ENCODE data around the gene ARF6. TPM values are rescaled to one million over a fixed set of nuclear protein-coding genes. Genes with fewer than 3 reads are reported as not detected.
"Not testable (repeated sequence)": the region's sequence is repeated elsewhere in the genome, so short reads cannot be mapped to it uniquely, and the experiment has no call there.

The ARF6 gene
- total RNA-seq, 1 donor from 2014 or later, result 75.5 TPM

DNA sequence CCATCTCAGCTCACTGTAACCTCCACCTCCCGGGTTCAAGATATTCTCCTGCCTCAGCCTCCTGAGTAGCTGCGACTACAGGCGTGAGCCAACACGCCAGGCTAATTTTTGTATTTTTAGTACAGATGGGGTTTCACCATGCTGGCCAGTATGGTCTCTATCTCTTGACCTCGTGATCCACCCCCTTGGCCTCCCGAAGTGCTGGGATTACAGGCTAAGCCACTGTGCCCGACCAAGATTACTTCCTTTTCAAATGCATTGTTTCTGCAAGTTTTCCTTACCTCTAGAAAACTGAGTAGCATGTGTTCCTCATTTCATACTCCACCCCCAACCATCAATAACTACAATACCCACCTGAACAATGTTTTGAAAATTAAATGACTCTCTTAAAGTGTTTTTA lies 13.1 kb downstream of the ARF6 start:
- DNase-seq (ENCODE audit: low spot score), result no peak

DNA sequence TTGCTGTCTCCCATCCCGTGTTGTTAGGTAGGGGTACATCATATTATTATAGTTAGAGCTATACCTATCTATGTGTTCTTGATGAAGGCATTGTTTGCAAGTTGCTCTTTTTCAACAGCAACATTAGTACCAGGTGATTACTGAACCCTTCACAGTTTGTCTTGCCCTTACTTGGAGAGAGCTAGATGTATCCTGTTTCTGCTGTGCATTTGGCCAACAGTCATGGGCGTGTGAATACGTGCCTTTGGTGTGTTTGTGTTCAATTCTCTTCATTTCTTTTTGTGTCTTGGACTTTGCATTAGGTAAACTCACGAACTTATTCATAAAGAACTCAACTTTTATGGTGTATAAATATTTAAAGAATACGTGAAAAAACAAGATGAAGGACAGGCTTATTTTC lies 14.3 kb downstream of the ARF6 start:
- no peak for DNase-seq (ENCODE audit: low spot score)

- no peak for DNase-seq (ENCODE audit: low spot score)
These were observed 15.5 kb downstream of the ARF6 start for GRCh38 chr14:49908433-49908782.

GRCh38 chr14:49909016-49909415 lies 16.1 kb downstream of the ARF6 start:
- DNase-seq (ENCODE audit: low spot score), result no peak

- no peak for DNase-seq (ENCODE audit: low spot score)
These were observed 22.2 kb downstream of the ARF6 start for GRCh38 chr14:49915085-49915484.

DNA sequence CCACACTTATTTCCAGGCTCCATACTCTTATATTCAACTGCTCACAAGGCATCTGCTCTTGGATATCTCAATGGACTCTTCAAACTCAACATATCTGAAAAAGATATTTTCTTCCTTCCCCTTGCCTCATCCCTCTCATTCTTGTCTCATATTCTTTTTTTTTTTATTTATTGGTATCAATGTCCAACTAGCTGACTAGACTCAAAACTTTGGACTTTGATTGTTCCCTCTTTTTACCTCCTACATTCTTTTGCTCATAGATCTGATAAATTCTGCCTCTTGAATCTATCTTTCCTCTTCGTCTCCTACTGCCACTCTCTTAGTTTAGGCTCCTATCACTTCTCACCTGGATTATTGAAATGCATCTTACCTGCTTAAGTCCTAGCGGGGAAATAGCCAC lies 25.8 kb downstream of the ARF6 start:
- no peak for DNase-seq (ENCODE audit: low spot score)

DNA sequence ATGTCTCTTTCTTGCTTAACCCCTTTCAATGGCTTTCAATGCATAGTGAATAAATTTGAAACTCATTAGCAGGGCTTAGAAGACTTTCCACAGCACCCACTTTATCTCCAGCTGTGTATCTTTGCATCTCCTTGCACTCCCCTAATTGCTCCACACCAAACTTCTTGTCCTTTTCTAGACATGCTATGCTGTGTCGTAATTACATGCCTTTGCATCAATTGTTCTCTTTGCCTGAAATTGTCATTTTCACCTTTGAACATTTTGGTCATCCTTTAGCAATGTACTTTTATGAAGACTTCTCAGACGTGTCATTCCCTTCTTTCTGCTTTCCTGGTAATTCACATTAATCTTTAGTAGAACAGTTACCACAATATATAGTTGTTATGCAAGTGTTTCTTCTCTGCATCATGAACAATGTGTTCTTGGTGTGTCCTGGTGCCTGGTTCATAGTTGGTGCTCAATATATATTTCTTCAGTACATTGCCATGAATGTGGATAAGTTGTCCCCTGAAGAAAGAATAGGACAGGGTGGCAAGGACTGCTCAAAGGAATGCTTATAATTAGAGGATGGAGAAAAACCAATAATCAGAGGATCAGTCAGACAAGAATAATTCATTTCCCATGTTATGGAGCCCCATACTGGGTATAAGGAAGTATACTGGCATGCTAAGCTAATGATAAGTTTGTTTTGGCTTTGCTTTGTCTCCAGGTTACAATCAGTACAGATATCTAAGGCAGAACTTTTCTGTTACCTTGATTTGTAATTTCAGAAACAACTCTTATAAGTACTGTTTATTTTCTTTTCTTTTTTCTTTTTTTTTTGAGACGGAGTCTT lies 27.2 kb downstream of the ARF6 start:
- DNase-seq (ENCODE audit: low spot score), result no peak

- DNase-seq (ENCODE audit: low spot score), result no peak
These were observed 28.1 kb downstream of the ARF6 start for GRCh38 chr14:49920935-49921334.

GRCh38 chr14:49921401-49921800 lies 28.5 kb downstream of the ARF6 start:
- no peak for DNase-seq (ENCODE audit: low spot score)

GRCh38 chr14:49923442-49923841 lies 30.6 kb downstream of the ARF6 start:
- DNase-seq (ENCODE audit: low spot score), result no peak

- DNase-seq (ENCODE audit: low spot score), result no peak
These were observed 31.0 kb downstream of the ARF6 start for GRCh38 chr14:49923881-49924280.

GRCh38 chr14:49924852-49925251 lies 32.0 kb downstream of the ARF6 start:
- no peak for DNase-seq (ENCODE audit: low spot score)

DNA sequence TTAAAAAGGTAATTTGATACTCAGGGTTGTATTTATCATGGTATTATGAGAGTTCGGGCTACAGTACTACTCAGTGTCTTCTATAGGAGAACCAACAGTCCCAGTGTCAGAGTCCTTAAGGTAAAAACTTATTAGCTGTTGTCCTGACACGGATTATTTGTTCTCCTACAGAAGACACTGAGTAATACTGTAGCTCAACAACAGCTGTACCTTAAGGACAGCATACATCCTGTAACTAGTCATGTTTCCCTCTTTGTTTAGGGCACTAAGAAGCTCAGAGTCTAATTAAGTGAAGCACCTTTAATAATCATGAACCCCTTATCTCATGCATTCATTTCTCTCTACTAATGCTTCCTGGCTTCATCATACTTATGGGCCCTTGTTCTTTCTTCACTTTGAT lies 33.9 kb downstream of the ARF6 start:
- DNase-seq (ENCODE audit: low spot score), result no peak

DNA sequence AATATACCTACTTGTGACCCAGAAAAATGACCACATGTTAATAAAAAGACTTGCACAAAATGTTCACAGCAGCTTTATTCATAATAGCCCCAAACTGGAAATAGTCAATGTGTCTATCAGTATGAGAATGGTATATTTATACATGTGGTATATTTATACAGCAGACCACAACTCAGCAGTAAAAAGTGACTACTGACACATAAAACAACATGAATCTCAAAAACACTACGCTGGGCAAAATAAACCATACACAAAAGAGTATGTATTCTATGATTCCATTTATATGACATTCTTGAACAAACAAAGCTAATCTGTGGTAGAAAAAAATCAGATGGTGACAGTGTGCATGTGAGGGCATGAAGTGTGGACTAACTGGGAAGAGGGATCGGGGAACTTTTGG lies 35.1 kb downstream of the ARF6 start:
- DNase-seq (ENCODE audit: low spot score), result no peak

GRCh38 chr14:49930720-49931119 lies 37.8 kb downstream of the ARF6 start:
- no peak for DNase-seq (ENCODE audit: low spot score)

DNA sequence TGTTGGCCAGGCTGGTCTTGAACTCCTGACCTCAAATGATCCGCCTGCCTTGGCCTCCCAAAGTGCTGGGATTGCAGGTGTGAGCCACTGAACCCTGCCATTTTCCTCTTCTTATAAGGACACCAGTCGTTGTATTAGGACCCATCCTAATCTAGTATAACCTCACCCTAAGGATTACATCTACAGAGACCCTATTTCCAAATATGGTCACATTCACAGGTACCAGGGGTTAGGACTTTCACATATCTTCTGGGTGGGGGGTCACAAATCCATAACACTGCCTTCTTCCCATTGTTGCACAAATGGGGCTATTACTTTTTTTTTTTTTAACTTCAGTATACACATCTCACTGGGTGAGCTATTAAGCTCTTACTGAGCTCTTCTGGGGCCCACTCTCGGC lies 38.6 kb downstream of the ARF6 start:
- no peak for DNase-seq (ENCODE audit: low spot score)

GRCh38 chr14:49933128-49933527 lies 40.2 kb downstream of the ARF6 start:
- DNase-seq (ENCODE audit: low spot score), result no peak

DNA sequence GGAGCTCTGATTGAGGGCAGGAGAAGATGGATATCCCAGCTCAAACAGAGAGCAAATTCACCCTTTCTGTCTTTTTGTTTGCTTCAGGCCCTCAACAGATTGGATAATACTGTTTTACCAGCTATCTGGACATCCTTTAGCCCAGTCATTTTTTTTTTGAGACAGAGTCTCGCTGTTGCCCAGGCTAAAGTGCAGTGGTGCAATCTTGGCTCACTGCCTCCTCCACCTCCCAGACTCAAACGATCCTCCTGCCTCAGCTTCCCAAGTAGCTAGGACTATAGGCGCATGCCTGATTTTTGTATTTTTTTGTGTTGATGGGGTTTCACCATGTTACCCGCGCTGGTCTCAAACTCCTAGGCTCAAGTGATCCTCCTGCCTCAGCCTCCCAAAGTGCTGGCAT lies 40.8 kb downstream of the ARF6 start:
- DNase-seq (ENCODE audit: low spot score), result no peak

GRCh38 chr14:49934646-49935045 lies 41.8 kb downstream of the ARF6 start:
- no peak for DNase-seq (ENCODE audit: low spot score)

DNA sequence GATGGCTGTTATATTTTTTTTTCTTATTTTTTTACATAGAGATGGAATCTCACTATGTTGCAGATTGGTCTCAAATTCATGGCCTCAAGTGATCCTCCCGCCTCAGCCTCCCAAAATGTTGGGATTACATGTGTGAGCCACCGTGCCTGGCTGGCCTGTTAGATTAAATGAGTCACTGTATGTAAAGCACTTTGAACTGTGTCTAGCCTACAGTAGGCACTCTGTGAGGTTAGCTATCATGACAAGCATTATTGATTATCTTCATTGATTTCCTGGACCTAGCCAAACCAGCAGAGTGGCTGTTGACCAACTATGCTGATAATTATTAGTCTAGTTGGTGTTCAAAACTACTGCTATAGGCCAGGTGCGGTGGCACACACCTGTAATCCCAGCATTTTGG lies 42.6 kb downstream of the ARF6 start:
- DNase-seq (ENCODE audit: low spot score), result no peak

DNA sequence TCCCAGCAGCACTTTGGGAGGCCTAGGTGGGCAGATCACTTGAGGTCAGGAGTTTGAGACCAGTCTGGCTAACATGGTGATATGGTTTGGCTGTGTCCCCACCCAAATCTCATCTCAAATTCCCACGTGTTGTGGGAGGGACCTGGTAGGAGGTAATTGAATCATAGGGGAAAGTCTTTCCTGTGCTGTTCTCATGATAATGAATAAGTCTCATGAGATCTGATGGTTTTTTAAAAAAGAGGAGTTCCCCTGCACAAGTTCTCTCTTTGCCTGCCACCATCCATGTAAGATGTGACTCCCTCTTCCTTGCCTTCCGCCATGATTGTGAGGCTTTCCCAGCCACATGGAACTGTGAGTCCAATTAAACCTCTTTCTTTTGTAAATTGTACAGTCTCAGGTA lies 43.4 kb downstream of the ARF6 start:
- not testable (repeated sequence) for DNase-seq (ENCODE audit: low spot score)

GRCh38 chr14:49936882-49937281 lies 44.0 kb downstream of the ARF6 start:
- not testable (repeated sequence) for DNase-seq (ENCODE audit: low spot score)

DNA sequence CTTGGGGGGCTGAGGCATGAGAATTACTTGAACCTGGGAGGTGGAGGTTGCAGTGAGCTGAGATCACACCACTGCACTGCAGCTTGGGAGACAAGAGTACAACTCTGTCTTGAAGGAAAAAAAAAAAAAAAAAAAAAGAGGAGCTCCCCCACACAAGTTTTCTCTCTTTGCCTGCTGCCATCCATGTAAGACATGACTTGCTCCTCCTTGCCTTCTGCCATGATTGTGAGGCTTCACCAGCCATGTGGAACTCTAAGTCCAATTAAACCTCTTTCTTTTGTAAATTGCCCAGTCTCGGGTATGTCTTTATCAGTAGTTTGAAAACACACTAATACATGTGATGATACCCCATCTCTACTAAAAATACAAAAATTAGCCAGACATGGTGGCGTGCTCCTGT lies 46.3 kb downstream of the ARF6 start:
- DNase-seq (ENCODE audit: low spot score), result not testable (repeated sequence)

- no peak for DNase-seq (ENCODE audit: low spot score)
These were observed 47.1 kb downstream of the ARF6 start for GRCh38 chr14:49939884-49940510.

Measured in ureter (tissue), 1 donor.